DMS 273 treated with DMSO at 0.1 percent for 48 hours (cell line): ENCODE measurements around the gene ABCB11.
"Not testable (repeated sequence)": the region's sequence is repeated elsewhere in the genome, so short reads cannot be mapped to it uniquely, and the experiment has no call there.

Source experiments
- DNase-seq: peaks from one replicate; lab custom pipeline; 2025; lab: John Stamatoyannopoulos, UW

The ABCB11 gene

DNA sequence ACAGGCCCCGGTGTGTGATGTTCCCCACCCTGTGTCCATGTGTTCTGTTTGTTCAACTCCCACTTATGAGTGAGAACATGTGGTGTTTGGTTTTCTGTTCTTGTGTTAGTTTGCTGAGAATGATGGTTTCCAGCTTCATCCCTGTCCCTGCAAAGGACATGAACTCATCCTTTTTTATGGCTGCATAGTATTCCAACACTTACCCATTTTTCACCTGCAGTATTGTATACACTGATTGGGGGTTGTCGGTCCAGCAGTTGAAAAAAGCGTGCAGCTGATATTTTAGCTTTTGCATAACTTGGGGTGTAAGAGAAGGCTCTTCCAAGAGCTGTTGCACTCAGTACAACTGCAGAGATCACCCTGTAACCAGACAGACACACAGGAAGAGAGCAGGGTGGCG is 99.0 kb downstream of the ABCB11 start:
- DNase-seq: not testable (repeated sequence)

DNA sequence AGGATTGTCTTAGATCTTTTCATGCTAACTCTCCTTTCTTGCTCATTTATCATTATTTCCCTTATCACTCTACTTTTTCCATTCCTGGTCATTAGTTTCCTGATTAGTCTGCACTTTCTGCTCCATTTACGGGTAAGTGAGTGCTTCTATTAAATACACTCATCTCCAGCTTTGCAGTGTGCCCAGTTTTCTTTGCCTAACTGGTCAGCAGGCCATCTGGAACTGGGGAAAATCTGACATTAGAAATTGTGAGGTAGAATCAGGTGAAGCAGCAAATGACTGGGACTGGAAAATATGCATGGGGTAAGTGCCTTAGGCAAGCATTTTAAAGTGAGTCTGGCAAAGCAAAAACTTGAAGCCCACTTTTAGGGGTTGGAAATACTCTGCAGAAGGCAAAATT is 100.9 kb downstream of the ABCB11 start:
- no peak for DNase-seq

DNA sequence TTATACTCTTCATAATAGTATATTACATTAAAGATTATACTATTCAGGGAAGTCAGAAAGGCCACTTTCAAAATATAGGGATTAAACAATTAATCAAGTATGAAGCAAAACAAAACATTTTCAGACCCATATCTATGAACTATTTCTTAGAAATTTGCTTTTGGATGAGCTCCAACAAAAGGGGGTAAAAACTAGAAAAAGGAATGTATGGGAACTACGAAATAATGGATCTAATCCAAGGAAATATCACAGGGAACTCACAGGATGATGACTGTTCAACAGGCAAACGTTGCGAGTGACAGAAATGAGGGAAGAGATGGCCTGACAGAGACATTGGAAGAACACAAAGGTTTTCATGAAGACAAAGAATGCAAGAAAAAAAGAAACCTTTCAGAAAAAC is 102.1 kb downstream of the ABCB11 start:
- no peak for DNase-seq

DNA sequence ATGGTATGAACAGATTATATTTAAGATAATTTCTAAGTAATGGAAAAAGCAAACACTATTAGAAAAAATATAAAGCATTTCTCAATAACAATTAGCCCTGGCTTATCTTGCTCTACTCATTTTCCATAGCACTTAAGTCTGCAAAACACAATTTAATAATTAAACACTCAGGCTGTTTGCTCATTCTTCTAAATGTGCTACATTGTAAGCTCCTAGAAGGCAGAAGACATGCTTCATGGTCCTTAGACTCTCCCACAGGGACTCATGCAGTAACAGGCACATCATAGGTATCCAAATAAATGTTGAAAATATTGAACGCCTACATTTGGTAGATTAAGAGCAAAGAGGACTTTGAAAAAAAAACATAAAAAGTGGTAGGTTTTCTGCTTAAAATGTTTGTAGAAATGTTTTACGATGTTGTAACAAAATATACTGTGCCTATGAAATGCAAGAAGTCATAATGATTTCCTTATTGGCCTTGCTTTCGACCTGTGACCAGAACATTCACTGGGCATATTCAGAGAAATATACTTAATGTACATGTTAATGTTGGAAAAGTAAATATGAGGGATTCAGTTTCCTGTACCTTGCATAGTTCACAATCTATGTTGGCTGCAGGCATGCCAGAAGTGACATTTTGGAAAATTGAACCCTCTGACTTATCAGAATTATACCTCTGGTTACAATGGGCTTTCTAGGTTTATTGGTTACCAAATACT is 102.9 kb downstream of the ABCB11 start:
- no peak for DNase-seq

DNA sequence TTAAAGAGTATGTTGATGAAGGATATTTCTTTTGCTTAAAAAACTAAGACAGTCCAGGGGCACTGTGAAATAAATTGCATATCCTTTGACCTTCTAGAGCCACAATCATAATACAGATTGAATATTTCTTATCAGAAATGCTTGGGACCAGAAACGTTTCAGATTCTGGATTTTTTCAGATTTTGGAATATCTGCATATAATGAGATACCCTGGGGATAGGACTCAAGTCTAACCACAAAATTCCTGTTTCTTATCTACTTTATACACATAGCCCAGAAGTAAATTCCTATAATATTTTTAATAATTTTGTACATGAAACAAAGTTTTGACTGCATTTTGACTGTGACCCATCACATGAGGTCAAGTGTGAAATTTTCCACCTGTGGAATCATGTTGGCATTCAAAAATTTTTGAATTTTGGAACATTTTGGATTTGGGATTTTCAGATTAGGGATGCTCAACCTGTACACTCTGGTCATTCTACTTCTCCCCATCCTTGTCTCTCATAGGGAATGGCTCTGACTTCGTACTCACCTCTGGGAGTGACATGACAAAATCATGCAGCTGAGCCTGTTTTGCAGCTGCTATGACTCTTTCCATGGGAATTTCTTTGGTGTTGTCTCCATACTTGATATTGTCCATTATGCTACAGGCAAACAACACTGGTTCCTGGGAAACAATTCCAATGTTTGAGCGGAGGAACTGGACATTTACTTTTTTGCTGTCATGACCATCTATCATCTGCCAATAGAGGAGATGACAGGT is 104.3 kb downstream of the ABCB11 start:
- DNase-seq: no peak

DNA sequence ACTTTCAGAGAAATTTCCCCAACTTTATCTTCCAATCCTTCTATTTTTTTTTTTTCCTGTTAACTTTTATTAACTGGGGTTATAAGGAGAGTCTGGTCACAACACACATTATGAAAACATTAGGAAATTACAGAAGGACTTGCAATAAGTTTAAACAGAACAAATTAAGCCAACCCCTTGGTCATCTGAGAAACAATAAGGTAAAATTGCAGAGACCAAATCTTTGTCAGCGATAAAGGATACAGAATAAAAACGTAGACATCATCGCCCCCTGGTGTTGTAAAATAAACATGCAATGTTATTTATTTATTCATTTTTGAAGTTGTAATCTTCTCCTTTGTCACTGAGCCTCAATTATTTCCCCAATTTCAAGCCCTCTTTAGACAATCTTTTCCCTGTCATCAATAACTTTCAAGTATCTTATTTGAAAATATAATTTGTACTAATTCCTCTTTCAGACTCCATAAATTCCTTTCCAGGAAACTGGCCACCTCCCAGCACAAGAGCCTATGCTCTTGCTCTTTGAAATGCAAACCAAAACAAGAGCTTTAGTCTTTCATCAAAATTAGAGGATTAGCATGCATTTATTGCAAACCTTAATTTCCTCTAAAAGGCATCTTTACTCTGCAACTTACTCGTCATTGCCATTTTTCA is 110.5 kb downstream of the ABCB11 start:
- no peak for DNase-seq

DNA sequence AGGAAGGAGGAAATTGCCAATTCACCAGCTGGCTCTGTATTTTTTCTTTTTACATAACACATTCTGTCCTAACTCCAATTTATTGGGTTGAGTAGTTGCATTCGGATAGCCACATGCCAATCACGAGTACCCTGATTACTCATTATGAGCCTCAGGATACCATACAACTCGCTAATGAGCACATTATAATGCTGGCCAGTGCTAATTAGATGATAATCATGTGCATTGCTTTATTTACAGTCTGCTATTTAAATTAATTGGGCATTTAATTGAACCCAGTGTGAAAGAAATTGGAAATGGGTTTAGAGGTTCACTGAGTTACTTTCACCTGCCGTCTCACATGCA is 114.8 kb downstream of the ABCB11 start:
- DNase-seq: no peak

DNA sequence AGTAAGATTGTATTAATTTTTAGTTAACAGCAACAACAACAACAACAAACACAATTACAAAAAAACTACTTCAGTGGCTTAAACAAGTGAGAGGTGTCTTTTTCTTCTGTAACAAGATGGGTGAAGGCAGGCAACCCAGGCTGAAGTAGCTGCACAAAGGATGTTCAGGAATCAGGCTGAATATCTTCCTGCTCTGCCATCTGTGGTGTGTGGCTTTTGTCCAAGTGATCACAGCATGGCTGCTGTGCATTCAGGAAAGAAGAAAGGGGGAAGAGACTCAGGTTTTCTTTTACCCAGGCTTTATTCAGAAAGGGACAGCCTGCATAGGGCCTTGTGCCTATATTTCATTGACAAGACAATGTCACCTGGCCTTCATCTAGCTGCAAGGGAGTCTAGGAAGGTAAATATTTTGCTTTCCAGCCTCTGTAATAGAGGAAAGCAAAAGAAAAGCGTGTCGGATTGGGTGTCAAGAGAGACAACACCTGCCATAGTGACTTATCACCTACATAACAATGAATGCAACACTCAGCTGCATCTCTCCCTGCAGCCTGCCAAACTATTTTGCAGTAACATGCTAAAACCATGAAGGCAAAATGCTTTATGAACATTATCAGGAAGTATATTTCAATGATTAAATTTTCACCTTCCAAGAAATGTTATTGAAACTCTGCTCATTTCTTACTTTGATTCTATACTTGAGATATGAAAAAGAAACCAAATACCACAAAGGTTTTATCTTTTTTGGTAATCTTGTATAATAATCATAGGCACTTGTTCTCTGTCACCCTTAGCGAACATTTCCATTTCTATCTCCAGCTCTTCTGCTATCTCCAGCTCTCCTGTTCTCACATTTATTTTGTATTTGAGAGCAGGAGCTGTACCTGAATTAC is 115.4 kb downstream of the ABCB11 start:
- peak; percentile 22 for DNase-seq

DNA sequence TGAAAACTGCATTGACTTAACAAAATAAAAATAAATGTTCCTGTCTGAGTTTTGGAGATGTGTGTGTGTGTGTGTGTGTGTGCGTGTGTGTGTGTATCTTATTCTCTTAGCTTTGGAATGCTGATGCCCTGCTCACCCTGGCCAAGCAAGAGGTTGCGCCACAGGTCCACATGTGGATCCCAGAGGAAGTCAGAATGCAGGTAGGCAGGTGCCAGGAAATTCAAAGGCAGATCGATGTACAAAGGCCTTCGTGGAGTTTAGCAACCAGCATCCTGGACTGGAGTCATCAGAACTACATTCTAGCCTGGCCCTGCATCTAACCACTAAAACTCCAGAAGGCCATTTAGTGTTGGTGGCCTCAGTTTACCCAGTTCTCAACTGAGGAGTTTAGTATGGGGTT is 117.6 kb downstream of the ABCB11 start:
- no peak for DNase-seq

DNA sequence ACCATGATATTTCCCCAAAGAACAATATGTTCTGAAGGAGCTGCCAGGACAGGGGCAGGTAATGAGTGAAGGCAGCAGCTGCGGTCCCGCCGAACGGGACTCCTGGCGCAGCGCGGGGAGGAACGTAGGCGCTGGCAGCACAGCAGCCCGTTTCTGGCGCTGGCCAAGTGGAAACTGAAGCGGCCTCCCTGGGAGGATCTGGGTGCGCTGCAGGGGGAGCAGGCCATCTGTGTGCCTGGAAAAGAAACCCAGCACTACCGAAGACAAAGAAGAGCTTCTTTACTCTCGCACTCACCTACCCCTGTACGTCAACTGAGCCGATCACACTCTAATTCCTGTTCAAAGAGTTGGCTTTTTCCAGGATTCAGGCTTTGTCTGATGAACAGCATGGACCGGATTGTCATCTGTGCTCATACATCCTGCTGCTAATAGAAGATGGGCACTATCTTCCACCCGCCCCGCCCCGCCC is 118.2 kb downstream of the ABCB11 start:
- peak; percentile 63 for DNase-seq

DNA sequence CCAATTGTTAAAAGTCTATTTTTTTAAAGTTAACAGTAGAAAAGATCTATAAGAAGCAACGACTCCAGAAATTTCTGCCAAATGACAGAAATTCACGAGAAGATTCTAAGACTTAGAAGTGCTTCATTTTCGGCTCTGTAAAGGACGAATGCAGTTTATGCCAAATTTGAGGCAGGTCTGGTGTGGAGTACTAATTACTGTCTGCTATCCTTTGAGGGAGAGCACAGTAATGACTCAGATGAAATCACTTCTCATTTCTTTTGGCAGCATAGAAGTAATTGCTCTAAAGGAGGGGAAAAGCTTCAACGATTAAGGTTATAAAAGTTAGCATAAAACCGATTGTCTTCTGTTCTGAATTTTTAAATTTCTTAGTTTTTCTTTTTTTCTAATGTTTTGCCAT is 118.7 kb downstream of the ABCB11 start:
- DNase-seq: no peak

DNA sequence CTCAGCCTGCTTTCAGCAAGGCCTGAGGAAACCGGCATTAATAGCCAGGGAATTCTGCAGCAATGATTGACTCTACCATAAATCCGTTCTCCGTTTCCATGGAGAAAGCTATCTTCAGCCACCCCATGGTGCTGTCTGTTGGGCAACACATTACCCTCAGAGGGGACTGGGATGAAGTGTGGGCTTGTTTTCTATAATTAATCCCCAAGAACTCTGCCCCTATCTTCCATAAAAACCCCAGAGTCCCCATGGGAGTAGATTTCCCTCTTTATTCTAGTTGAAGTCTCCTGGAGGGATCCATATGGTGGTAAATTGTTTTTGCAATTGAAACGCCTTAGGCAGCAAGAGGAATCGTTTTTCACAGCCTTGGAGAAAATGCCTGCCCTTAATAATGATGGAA is 120.8 kb downstream of the ABCB11 start:
- DNase-seq: peak; percentile 63

DNA sequence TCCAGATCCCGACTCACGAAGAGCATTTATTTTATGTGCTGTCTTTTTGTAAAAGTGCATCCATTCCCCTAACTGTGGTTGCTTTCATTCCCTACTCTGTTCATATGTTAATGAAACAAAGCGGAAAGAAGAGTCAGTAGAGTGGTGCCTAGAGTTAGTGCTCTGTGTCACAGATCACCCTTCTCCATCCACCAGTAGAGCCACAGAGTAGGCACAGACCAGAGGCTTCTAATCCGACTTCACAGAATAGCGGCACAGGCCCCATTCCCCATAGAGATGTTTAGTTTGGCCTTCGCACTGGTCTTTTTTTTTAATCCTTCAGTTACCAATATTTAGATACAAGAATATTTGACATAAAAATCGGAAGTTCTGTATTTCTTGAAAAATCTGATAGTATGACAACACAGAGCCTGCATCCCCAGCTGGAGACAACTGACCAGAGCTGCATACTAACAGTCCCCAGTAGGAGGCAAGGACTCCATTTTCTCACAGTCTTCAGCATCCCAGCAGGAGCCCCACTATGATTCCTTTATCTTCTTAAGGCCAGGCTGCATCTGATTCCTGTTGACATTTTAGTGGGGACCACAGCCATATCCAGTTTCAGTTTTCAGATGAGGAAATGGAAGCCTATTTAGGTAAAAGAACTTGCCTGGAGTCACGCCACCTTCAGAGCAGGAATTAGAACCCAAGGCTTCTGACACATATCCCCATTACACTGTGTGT is 123.0 kb downstream of the ABCB11 start:
- no peak for DNase-seq

DNA sequence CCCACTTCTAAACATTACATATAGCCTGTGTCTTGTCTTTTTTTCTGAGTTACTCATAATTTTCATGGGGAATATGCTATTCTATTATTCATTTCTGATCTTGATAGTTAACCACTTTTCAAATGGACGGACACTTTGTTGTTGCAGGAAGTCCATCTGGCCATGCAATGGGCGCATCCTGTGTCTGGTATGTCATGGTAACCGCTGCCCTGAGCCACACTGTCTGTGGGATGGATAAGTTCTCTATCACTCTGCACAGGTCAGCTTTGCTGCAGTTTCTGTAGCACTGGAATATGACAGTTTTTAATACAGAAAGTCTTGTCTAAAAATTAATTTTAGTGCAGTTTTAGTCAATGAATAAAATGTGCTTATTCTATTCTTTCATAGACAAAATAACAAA is 126.8 kb downstream of the ABCB11 start:
- DNase-seq: no peak

DNA sequence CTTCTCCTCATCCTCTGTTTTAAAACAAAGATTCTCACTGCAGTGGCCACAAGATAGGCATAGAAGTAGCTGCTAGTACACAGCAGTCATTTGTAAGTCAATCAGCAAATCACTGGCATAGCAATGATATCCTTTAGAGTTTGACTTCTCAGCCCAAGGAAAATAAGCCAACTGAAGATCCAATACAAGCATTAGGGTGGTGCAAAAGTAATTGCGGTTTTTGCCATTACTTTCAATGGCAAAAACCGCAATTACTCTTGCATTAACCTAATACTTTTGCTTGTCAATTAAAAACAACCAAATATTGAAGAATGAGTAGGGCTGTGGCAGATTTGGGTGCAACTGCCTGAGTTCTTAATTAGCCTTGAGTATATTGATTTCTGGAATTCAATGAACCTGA is 127.2 kb downstream of the ABCB11 start:
- DNase-seq: no peak

DNA sequence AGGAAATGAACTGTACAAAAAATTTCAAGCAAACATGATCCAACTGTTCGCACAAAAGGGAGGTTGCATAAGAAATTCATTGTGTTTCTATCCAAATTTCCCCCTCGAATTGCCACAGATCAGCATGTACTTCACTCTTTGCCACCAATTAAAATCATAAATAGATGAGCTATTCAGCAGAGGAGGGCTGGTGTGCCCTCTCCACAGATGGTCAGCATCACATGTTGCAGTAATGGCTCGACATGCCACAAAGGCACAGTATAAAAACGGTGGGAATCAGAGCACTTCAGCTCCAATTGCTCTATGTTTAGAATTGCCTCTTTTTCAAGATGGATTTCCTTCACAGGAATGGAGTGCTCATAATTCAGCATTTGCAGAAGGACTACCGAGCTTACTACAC is 130.1 kb downstream of the ABCB11 start, which contains the start of gene G6PC2:
Gene G6PC2 (plus strand): TSS at position 289 of the 400 bp plus-strand sequence. CDS start 41 bp downstream, at position 330.
- no peak for DNase-seq

DNA sequence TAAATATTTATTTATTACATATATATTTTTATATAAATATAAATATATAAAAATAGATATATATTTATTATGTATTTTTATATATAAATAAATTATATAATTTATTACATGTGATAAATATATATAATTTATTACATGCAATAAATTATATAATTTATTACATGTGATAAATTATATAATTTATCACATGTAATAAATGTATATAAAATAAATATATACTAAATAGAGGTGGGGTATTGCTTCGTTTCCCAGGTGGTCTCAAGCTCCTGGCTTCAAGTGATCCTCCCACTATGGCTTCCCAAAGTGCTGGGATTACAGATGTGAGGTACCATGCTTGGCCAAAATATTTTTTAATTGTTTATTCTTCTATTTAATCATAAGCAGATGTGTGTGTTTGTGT is 133.7 kb downstream of the ABCB11 start:
- no peak for DNase-seq

DNA sequence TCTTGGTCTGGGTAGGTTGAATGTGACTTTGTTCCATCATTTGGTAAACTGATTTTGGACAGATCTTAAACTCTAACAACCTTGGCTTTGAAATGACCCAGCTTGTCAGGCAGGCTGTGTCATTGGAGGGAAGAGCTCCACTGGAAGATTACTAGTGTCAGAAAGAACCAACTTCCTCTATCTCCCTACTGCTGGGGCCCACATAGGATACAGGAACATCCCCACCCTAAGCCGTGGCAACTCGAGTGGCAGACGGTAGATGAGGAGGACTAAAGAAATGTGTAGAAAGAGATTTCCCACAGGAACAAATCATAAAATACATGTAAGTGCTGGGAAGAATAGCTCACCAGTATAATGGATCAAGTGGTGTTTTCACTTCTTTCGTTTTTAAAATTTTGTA is 134.3 kb downstream of the ABCB11 start:
- no peak for DNase-seq

DNA sequence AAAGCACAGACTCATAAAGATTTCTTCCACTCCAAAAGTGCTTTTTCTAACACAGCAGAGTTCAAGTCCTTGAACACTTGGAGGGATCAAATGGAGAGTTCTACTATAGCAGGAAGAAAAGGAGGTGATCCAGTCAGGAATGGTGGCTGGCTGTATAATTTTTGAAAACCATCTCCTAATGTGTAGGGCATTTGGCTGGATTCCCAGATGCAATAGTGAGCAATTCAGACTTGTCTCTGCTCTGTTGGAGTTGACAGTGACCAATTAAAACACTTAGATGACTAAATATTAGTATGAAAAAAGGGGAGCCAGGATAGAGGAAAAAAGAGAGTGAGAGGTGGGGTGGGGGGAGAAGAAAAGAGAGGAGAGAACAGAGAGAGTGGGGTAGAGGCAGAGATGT is 135.4 kb downstream of the ABCB11 start:
- DNase-seq: no peak

DNA sequence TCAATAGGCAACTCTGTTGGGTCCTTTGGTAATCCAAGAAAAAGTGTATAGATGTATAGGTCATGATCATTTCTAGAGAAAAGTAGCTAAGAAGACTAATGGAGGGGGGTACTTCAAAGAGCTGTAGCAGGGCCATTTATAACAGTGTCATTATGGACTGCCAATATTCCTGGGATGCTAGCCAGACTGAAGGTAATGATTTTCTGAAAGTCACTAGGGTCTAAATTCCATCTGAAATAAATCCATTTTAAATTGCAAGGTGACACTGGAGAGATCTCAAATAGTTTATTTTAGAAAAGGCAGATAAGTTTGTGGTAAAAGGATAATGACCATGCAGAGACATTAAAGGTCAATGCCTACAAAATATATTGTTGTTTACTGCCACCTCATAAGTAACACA is 136.4 kb downstream of the ABCB11 start:
- DNase-seq: no peak

DNA sequence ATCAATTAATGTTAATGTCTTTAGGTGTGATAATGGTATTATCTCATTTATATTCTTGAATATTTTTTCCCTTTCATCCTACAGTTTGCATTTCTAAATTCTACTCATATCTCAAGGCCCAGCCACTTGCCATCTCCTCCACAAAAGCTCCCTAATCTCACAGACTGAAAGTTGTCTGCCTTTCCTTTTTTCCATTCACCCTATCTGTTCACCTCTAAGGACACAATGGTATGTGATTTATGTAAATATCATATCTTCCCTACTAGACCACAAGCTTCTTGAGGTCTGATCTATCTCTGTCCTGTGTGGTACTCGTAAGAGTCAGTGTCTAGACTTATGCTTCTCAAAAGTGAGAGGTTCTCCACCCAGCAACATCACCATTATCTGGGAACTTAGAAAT is 137.0 kb downstream of the ABCB11 start:
- no peak for DNase-seq
